HG03571 (cell line): ENCODE results near the gene PRCD.

Experiments
- ATAC-seq: cut with Tn5 transposase; IDR thresholded peaks from one replicate; pipeline ENCODE4 v1.9.1; 2021; ENCODE audit not compliant: unreplicated experiment

Gene PRCD

GRCh38 chr17:76538281-76538931, 1.4 kb upstream of the PRCD start:
- ATAC-seq, result no peak

- ATAC-seq, result no peak
Observed at GRCh38 chr17:76538941-76539570, 788 bp upstream of the PRCD start.

GRCh38 chr17:76540381-76541300, 797 bp downstream of the PRCD start:
- no peak for ATAC-seq

GRCh38 chr17:76541739-76542454, 2.1 kb downstream of the PRCD start:
- ATAC-seq, result no peak

GRCh38 chr17:76542566-76542971, 2.7 kb downstream of the PRCD start:
- ATAC-seq, result no peak

- ATAC-seq, result no peak
Observed at GRCh38 chr17:76542984-76543383, 3.1 kb downstream of the PRCD start.

- no peak for ATAC-seq
Observed at GRCh38 chr17:76543482-76543825, 3.6 kb downstream of the PRCD start.

- ATAC-seq, result no peak
Observed at GRCh38 chr17:76543826-76544545, 4.1 kb downstream of the PRCD start.

- ATAC-seq, result no peak
Observed at GRCh38 chr17:76544546-76545365, 4.9 kb downstream of the PRCD start.

- no peak for ATAC-seq
Observed at GRCh38 chr17:76545918-76546555, 6.2 kb downstream of the PRCD start.

GRCh38 chr17:76546556-76547182, 6.8 kb downstream of the PRCD start:
- ATAC-seq, result no peak

- no peak for ATAC-seq
Observed at GRCh38 chr17:76547183-76547641, 7.4 kb downstream of the PRCD start.

GRCh38 chr17:76547642-76548202, 7.9 kb downstream of the PRCD start:
- no peak for ATAC-seq

- ATAC-seq, result no peak
Observed at GRCh38 chr17:76548378-76549214, 8.8 kb downstream of the PRCD start.

GRCh38 chr17:76549215-76549518, 9.3 kb downstream of the PRCD start:
- ATAC-seq, result no peak

GRCh38 chr17:76549539-76549938, 9.7 kb downstream of the PRCD start:
- no peak for ATAC-seq

- ATAC-seq, result no peak
Observed at GRCh38 chr17:76550712-76551615, 11.1 kb downstream of the PRCD start.
